Activated CD4-positive, alpha-beta T cell treated with anti-CD3 and anti-CD28 coated beads, Interleukin-2, amount 10 ng/mL, durations not matched to agents 24 days and 14 days (primary cell): ENCODE measurements around the gene CD40. TPM values are rescaled to one million over a fixed set of nuclear protein-coding genes. Genes with fewer than 3 reads are reported as not detected.

Experiments
- DNase-seq: peaks from one replicate; pipeline ENCODE4 v3.0.0; 2022
- H3K27ac Mint-ChIP-seq: one replicate; pipeline ENCODE4 v1.8.0; 2022; ENCODE audit warnings: mild to moderate bottlenecking, mixed read lengths
- H3K27me3 Mint-ChIP-seq: one replicate; pipeline ENCODE4 v1.8.0; 2022; ENCODE audit warnings: mixed read lengths
- H3K36me3 Mint-ChIP-seq: one replicate; pipeline ENCODE4 v1.8.0; 2022; ENCODE audit warnings: low read depth, mild to moderate bottlenecking, mixed read lengths
- H3K4me1 Mint-ChIP-seq: one replicate; pipeline ENCODE4 v1.8.0; 2021; ENCODE audit warnings: mixed read lengths
- H3K4me3 Mint-ChIP-seq: one replicate; pipeline ENCODE4 v1.8.0; 2022; ENCODE audit warnings: mild to moderate bottlenecking, moderate library complexity, mixed read lengths
- H3K9me3 Mint-ChIP-seq: one replicate; pipeline ENCODE4 v1.8.0; 2021; ENCODE audit warnings: mixed read lengths
- intact Hi-C: fragments of 100-400 bp; cut with micrococcal nuclease; formaldehyde crosslinking; loops from one replicate; pipeline ENCODE4 v1.15.1; 2023
- total RNA-seq: library from RNA; stranded (reverse); gene quantifications from 2 replicates; pipeline ENCODE4 v1.2.3, GENCODE V29; 2022

CD40 gene
- total RNA-seq, 1 donor from 2014 or later, result 2.7 TPM

DNA sequence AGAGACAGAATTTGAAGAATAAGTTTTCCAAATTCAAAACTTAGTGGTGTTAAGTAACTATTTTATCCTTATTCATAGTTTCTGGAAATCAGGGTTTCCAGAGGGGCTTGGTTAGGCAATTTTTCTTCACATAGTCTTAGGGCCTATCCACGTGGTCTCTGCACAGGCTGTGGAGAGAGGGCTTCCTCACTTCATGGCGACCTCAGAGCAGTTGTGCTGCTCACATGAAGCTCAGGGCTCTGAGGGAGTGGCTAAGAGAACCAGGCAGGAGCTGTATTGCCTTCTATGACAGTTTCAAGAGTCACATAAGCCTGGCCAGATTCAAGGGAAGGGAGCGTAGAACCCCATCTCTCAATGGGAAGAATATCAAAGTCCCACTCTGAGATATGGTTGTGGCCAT is 13.9 kb upstream of the CD40 start:
- intact Hi-C loops, result no loop called here
- Mint-ChIP-seq H3K4me3 (no peak overlapping the region), H3K4me1 (peaks cover 3% of the 10 kb centered on the region), H3K27ac (no peak overlapping the region), H3K9me3 (no peaks in the 10 kb centered on the region), H3K27me3 (peaks cover 62% of the 10 kb centered on the region), H3K36me3 (no peaks in the 10 kb centered on the region)
- no peak for DNase-seq

DNA sequence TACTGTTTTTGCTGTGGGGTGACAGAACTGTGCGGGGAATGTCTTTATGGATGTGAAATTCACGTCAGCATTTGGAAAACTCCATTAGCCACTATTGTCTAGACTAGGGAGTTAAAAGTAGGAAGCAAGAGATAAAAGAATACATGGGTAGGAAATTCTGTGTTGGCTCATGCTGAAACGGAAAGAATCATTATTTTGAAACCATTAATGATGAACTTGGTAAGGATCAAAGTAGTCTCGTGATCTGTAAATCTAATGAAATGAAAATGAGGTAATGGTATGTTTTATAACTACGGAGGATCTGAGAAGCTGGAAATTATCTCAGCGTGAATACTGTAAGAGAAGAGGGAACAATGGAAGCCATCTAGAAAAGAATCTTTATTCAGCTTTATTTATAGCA is 11.1 kb upstream of the CD40 start:
- Mint-ChIP-seq H3K4me3 (no peak overlapping the region), H3K27ac (no peak overlapping the region)

DNA sequence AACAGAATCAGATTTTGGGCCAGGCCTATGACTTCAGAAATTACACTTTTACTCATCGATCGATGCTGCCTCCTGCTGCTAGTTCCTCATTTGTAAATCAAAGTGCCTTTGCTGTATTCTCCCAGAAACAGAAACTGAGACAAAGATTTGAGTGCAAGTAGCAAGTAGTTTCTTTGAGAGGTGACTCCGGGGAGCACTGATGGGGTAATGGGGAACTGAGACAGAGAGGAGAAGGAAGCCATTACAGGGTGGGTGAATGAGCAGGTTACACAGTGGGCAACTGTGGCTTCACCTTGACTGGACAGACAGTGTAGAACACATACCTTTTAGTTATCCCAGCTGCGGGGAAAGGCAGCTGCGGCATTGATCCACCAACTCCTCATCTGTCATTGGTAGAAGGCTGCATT is 9.7 kb upstream of the CD40 start:
- no peak for DNase-seq
- Mint-ChIP-seq H3K9me3 (no peaks in the 10 kb centered on the region), H3K27ac (no peak overlapping the region), H3K36me3 (no peaks in the 10 kb centered on the region), H3K4me1 (peaks cover 8% of the 10 kb centered on the region), H3K4me3 (no peak overlapping the region), H3K27me3 (peaks cover 58% of the 10 kb centered on the region)
- intact Hi-C loops, result no loop called here

More for the DNA sequence above, 11.1 kb upstream of the CD40 start:
- Mint-ChIP-seq H3K36me3 (no peaks in the 10 kb centered on the region), H3K27me3 (peaks cover 61% of the 10 kb centered on the region), H3K4me1 (peaks cover 8% of the 10 kb centered on the region), H3K9me3 (no peaks in the 10 kb centered on the region)
- no peak for DNase-seq
- intact Hi-C loops, result no loop called here

DNA sequence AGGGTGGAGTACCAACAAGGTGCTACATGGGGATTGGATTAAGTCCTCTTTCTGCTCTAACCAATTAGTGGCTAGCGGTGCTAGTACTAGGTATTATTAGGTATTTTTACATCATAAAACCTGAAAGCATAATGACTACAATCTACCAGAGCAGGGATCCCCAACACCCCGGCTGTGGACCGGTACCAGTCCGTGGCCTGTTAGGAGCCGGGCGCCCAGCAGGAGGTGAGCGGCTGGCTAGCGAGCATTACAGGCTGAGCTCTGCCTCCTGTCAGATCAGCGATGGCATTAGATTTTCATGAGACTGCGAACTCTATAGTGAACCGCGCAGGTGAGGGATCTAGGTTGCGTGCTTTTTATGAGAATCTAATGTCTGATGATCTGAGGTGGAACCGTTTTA is 9.1 kb upstream of the CD40 start:
- Mint-ChIP-seq H3K9me3 (no peaks in the 10 kb centered on the region), H3K4me1 (peaks cover 8% of the 10 kb centered on the region), H3K4me3 (no peak overlapping the region), H3K27me3 (peaks cover 62% of the 10 kb centered on the region), H3K36me3 (no peaks in the 10 kb centered on the region), H3K27ac (no peak overlapping the region)
- intact Hi-C loops, result no loop called here
- DNase-seq, result no peak

DNA sequence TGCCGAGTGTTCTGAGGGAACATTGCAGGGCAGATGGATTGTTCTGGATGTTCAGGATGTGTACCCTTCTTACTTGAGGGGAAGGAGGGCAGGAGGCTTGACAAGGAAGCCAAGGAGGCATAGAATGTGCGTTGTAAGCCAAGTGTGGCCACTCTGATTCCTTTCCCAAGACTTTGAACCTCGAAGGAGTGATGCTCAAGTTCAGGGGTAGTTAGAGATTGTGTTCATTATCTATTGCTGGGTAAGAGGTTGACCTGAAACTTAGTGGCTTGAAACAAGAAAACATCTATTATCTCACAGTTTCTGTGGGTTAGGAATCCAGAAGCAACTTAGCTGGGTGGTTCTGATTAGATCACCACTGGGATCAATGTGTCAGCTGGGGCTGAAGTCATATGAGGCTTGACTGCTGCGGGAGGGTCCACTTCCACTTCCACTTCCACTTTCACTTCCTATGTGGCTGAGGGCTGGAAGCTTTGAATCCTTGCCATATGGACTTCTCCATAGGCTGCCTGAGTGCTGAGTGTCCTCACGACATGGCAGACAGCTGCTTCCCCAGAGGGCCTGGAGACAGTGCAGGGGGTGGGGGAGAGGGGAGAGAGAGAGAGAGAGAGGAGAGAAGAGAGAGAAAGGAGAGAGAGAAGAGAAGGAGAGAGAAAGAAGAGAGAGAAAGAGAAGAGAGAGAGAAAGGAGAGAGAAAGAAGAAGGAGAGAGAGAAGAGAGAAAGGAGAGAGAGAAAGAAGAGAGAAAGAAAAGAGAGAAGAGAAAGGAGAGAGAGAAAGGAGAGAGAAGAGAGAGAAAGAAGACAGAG is 6.9 kb upstream of the CD40 start:
- peaks cover 63% of the 10 kb centered on the region for H3K27me3 Mint-ChIP-seq
- H3K27ac Mint-ChIP-seq, result no peak overlapping the region
- DNase-seq, result no peak
- H3K9me3 Mint-ChIP-seq, result no peaks in the 10 kb centered on the region
- no peak overlapping the region for H3K4me3 Mint-ChIP-seq
- peaks cover 8% of the 10 kb centered on the region for H3K4me1 Mint-ChIP-seq
- intact Hi-C loops, result no loop called here
- H3K36me3 Mint-ChIP-seq, result no peaks in the 10 kb centered on the region

DNA sequence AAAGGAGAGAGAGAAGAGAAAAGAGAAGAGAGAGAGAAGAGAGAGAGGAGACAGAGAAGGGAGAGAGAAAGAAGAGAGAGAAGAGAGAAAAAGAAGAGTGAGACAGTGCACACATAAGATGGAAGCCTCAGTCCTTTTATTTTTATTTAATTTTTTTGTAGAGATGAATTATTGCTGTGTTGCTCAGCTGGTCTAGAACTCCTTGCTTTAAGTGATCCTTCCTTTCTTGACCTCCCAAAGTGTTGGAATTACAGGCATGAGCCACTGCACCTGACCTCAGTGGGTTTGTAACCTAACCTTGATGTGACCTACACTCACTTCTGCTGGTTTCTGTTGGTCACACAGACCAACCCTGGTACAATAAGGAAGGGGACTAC is 6.3 kb upstream of the CD40 start:
- H3K27ac Mint-ChIP-seq, result no peak overlapping the region
- no peak for DNase-seq
- H3K27me3 Mint-ChIP-seq, result peaks cover 57% of the 10 kb centered on the region
- H3K4me3 Mint-ChIP-seq, result no peak overlapping the region
- no peaks in the 10 kb centered on the region for H3K36me3 Mint-ChIP-seq
- intact Hi-C loops, result no loop called here
- H3K9me3 Mint-ChIP-seq, result no peaks in the 10 kb centered on the region
- peaks cover 8% of the 10 kb centered on the region for H3K4me1 Mint-ChIP-seq

DNA sequence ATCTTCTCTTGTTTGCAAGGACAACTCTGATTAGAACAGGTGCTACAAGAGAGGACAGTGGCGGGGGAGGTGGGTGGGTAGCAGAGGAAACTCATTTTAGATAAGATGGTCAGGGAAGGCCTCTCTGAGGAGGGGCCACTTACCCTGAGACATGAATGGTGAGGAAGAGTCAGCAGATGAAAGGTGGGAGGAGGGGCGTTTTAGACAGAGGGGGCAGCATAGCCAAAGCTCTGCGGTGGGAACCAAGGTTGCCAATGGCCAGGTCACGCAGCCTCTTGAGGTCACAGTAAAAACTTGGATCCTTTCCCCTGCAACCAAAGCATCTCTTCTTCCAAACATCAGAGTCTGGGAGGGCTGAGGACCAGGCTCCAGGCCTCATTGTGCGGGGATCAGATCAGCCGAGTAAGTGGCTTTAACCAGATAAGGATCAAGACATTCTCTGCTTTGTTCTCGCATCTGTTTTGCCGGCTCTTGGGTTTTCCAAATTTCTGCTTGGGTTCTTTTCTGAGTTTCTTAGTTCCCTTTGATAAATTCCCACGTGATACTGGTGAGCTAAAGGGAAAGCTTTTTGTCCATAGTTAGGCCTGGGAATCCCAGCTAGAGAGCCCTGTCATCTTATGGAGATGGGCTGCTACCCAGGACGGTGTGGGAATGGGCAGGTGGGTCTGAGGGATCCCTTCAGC is 5.5 kb upstream of the CD40 start:
- DNase-seq, result no peak
- H3K27me3 Mint-ChIP-seq, result peaks cover 51% of the 10 kb centered on the region

DNA sequence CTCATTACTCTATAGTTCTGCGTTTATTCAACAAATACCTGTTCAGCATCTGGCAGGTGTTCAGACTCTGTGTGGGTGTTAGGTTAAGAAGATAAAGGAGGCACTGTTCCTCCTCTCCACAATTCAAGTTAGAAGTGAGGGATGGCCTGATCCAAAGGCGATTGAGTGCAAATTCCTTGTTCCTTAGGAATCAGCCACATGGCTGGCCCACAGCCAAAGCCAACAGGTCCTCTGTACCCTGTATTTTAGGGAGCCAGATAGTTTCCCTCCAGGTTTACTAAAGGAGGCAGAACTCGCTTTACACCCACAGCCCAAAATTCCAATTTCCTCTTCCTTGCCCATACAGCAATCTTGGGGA is 5.0 kb upstream of the CD40 start:
- no peaks in the 10 kb centered on the region for H3K36me3 Mint-ChIP-seq
- H3K27me3 Mint-ChIP-seq, result peaks cover 52% of the 10 kb centered on the region
- H3K9me3 Mint-ChIP-seq, result no peaks in the 10 kb centered on the region
- H3K4me1 Mint-ChIP-seq, result peaks cover 14% of the 10 kb centered on the region
- intact Hi-C loops, result no loop called here
- no peak for DNase-seq
- no peak overlapping the region for H3K27ac Mint-ChIP-seq
- H3K4me3 Mint-ChIP-seq, result no peak overlapping the region

More for the DNA sequence above, 5.5 kb upstream of the CD40 start:
- H3K27ac Mint-ChIP-seq, result no peak overlapping the region
- intact Hi-C loops, result no loop called here
- H3K36me3 Mint-ChIP-seq, result no peaks in the 10 kb centered on the region
- peaks cover 10% of the 10 kb centered on the region for H3K4me1 Mint-ChIP-seq
- H3K9me3 Mint-ChIP-seq, result no peaks in the 10 kb centered on the region
- no peak overlapping the region for H3K4me3 Mint-ChIP-seq

DNA sequence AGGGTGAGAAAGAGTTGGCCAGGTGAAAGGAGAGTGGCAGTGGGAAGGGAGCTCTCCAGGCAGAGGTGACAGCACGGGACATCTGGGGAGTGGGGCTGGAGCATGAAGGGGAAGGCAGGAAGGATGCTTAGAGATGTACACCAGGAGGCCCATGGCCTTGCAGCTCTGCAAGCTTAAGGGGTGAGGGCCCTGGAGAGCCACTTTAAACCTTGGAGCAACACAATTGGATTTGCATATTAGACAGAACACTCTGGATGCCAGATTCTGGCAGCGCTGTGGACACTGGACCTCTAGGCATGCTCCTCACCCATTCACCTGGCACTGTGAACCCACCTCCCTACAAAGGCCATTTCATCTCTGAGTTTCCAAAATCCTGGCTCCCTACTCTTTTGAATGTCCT is 3.7 kb upstream of the CD40 start:
- H3K27ac Mint-ChIP-seq, result no peak overlapping the region
- no peaks in the 10 kb centered on the region for H3K36me3 Mint-ChIP-seq
- no peaks in the 10 kb centered on the region for H3K9me3 Mint-ChIP-seq
- intact Hi-C loops, result no loop called here
- peaks cover 18% of the 10 kb centered on the region for H3K4me1 Mint-ChIP-seq
- H3K4me3 Mint-ChIP-seq, result no peak overlapping the region
- no peak for DNase-seq
- H3K27me3 Mint-ChIP-seq, result peaks cover 42% of the 10 kb centered on the region

DNA sequence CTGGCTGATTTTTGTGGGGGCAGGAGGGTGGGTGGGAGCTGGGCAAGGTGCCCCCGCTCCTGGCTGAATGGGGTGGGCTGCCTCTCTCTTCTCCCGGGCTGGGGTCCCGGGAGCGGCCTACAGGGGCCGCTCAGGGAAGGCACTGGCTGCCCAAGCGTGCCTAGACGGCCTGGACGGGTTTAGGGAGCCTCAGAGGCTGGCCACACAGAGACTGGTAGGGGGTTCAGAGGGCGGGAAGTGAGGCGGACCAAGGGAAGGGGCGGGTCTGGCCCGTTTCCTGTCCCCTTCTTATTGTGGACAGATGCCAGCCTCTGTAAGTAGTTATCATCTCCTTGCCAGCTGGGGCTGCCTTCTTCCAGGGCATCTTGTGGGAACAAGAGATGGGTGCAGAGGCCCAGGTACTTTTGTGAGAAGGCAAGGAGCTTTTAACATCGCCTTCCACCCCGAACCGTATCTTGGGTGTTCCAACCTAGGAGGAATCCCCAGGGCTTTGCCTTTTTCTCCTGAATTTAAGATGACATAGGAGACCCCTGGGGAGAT is 437 bp downstream of the CD40 start:
- no peaks in the 10 kb centered on the region for H3K9me3 Mint-ChIP-seq
- peaks cover 22% of the 10 kb centered on the region for H3K27me3 Mint-ChIP-seq
- peak overlapping the region; percentile 91 for H3K4me3 Mint-ChIP-seq
- H3K4me1 Mint-ChIP-seq, result peaks cover 14% of the 10 kb centered on the region
- H3K27ac Mint-ChIP-seq, result no peak overlapping the region
- DNase-seq, result no peak
- intact Hi-C loops, result no loop called here
- no peaks in the 10 kb centered on the region for H3K36me3 Mint-ChIP-seq

DNA sequence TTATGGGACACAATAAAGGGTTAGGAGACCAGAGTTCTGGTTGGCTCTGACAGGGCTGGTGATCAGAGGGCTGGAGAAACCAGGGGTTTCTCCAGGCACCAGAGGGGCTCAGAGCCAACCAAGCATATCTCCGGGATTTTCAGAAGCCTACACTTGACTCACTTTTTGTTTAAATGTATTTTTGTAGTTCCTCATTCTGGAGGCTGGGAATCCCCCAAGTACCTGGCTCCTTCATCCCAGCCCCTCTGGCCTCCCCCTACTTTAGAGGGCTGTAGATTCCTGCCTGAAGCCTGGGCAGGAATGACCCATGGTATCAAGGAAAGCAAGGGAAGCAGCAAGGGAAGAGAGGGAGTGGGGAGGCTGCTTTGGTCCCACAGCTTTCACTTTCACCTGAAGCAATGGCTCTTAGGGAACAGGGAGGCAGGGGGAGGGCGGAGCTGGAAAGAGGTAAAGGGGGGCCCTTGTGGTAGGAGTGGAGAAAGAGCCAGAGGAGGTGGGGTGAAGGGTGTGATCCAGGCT is 973 bp downstream of the CD40 start:
- H3K4me3 Mint-ChIP-seq, result no peak overlapping the region
- peaks cover 14% of the 10 kb centered on the region for H3K4me1 Mint-ChIP-seq
- H3K27me3 Mint-ChIP-seq, result peaks cover 18% of the 10 kb centered on the region

DNA sequence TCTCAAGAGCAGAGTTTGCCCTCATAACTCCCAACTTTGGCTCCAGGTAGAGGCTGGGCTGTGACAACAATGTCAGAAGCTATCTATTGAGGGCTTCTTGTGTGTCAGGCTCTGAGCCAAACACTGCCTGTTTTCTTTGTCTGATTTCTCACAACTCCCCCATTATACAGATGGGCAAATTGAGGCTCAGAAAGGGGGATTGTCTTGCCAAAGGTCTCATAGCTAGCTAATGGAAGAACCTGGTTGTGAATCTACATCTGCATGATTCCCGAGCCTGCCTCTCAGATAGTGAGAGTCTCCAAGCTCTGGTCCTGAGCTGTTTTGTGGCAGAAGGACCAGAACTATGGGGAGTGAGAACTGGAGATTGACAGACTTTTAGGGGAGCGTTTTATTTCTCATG is 1.4 kb downstream of the CD40 start:
- Mint-ChIP-seq H3K27ac (no peak overlapping the region), H3K9me3 (no peaks in the 10 kb centered on the region), H3K4me1 (peaks cover 14% of the 10 kb centered on the region), H3K27me3 (peaks cover 14% of the 10 kb centered on the region), H3K36me3 (no peaks in the 10 kb centered on the region), H3K4me3 (no peak overlapping the region)
- DNase-seq, result no peak
- intact Hi-C loops, result no loop called here

More for the DNA sequence above, 973 bp downstream of the CD40 start:
- no peaks in the 10 kb centered on the region for H3K36me3 Mint-ChIP-seq
- intact Hi-C loops, result no loop called here
- H3K27ac Mint-ChIP-seq, result no peak overlapping the region
- H3K9me3 Mint-ChIP-seq, result no peaks in the 10 kb centered on the region
- no peak for DNase-seq

DNA sequence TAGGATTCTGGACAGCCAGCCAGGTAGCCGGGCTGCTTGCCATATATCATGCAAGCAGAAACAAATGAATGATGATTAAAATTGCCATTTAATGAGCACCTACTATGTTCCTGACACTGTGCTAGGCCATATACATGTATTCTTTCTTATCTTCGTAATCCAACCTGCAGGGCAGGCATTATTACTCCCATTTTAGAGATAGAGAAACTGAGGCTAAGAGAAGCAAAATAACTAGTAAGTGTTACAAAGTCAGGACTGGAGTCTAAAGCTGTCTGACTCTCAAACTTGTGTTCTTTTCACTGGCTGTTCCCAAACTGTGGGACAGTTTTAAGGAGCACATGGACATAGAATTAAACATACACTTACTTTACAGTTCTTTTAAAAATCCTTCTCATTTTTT is 2.0 kb downstream of the CD40 start:
- Mint-ChIP-seq H3K4me3 (no peak overlapping the region), H3K27me3 (peaks cover 11% of the 10 kb centered on the region), H3K36me3 (no peaks in the 10 kb centered on the region), H3K9me3 (no peaks in the 10 kb centered on the region), H3K4me1 (peaks cover 14% of the 10 kb centered on the region), H3K27ac (no peak overlapping the region)
- intact Hi-C loops, result no loop called here
- DNase-seq, result no peak

DNA sequence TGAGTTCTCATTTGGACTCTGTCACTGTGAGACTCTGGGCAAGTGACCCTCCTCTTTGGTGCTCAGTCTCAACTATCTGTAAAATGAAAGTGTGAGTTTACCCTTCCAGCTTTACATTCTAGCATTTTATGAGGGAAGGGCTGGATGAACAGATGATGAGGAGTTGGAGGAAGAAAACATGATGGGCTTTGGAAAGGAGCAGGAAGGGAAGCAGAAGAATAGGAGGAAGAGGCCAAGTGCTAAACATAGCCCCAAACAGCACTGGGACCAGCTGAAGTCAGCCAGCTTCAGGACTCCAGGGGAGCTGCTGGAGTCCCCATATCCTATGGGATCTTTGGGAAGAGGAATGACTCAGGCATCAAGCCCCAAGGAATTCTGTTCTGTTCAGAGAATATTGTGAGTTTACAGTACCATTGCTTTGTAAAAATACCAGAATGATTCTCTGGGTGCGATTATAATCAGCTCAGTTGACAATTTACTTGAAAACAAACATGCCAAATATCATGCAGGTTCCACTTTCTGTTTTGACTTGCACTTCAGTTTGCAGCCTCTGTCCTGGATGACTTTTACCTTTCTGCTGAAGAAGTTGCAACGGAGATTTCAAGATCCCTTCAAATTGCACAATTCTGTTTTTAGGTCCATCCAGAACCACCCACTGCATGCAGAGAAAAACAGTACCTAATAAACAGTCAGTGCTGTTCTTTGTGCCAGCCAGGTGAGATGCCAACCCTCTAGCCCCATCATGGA is 3.2 kb downstream of the CD40 start:
- no peak for DNase-seq
- no peaks in the 10 kb centered on the region for H3K9me3 Mint-ChIP-seq
- intact Hi-C loops, result no loop called here
- peaks cover 14% of the 10 kb centered on the region for H3K4me1 Mint-ChIP-seq
- no peaks in the 10 kb centered on the region for H3K36me3 Mint-ChIP-seq
- no peak overlapping the region for H3K4me3 Mint-ChIP-seq
- H3K27me3 Mint-ChIP-seq, result peaks cover 2% of the 10 kb centered on the region
- no peak overlapping the region for H3K27ac Mint-ChIP-seq
